GM18873 (cell line): ENCODE results near the gene GNB2.
"Not testable (repeated sequence)": the region's sequence is repeated elsewhere in the genome, so short reads cannot be mapped to it uniquely, and the experiment has no call there.

ENCODE experiments used
- ATAC-seq: cut with Tn5 transposase; IDR thresholded peaks from one replicate; pipeline ENCODE4 v1.9.1; 2021; ENCODE audit warnings: mild to moderate bottlenecking, moderate library complexity, moderate number of reproducible peaks; ENCODE audit not compliant: unreplicated experiment, low FRiP score

The GNB2 gene

DNA sequence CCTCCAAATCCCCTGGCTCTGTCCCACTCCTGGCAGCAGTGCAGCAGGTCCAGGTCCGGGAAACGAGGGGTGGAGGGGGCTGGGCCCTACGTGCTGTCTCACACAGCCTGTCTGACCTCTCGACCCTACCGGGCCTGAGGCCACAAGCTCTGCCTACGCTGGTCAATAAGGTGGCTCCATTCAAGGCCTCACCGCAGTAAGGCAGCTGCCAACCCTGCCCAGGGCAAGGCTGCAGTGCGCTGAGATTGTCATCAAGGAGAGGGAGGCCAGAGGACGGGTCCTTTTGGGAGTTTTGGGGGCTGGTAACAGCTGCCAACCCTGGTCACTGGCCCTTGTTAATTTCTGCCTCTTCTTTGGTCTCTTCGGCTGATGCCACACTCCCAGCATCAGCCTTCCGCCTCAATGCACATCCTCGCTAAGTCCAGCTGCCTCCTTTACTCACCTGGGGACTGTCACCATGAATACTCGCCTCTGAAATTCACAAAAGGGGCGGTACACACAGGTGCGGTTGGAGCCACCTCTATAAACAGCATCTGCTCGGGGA lies 50.3 kb downstream of the GNB2 start:
- ATAC-seq = no peak

DNA sequence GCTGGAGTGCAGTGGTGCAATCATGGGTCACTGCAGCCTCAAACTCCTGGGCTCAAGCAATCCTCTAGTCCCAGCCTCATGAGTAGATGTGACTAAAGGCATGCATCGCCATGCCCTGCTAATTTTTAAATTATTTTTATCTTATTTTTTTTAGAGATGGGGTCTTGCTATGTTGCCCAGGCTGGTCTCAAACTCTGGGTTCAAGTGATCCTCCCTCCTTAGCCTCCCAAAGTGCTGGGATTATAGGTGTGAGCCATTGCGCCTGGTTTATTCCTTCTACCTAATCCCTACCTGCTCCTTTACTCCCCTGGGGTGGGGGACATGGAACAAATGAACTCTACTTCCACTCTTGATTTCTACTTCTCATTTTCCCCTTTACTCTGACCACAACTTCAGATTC lies 50.8 kb downstream of the GNB2 start:
- not testable (repeated sequence) for ATAC-seq

DNA sequence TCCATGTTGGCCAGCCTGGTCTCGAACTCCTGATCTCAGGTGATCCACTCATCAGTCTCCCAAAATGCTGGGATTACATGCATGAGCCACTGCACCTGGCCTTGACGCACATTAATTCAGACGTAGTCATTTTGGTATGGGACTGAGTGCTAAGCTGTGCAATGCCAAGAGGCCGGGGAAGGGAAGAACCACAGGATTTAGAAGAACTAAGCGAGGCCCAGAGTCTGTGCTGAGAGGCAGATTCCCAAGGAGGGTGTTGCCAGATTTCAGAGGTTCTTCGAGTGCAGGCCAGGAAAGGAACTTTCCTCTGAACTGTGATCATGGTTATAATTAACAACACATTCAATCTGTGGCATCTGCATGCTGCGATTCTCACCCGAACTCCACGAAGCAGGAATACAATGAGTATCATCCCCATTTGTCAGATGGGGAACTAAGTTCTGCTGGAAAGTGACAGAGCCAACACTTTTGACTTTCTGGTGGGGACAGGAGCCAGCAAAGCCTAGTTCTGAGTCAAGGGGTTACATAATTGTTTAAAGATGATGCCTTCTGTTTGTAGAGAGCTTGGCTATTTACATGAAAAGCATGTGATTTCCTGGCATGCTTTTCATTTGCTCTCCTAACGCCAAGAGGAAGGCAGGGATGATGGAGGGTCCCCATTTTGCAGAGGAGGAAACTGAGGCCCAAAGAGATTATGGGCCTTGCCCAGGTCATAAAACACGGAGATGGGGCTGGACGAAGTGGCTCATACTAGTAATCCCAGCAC lies 53.6 kb downstream of the GNB2 start:
- no peak for ATAC-seq

DNA sequence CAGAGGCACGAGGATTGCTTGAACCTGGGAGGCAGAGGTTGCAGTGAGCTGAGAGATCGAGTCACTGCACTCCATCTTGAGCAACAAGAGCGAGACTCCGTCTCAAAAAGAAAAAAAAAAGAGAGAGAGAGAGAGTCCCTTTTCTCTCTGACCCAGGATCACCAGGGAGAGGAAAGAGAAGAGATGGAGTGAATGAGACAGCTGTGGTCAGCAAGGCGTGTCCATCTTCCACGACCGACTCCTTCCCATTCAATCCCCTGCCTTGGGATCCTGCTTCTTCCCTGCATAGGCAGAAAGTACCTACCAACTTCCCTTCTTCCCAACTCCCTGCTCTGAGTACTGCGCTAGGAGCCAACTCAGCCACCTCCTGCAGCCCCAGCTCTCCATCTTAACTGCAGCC lies 54.7 kb downstream of the GNB2 start:
- no peak for ATAC-seq
